ENCODE data around the gene DIPK1C.

DNA sequence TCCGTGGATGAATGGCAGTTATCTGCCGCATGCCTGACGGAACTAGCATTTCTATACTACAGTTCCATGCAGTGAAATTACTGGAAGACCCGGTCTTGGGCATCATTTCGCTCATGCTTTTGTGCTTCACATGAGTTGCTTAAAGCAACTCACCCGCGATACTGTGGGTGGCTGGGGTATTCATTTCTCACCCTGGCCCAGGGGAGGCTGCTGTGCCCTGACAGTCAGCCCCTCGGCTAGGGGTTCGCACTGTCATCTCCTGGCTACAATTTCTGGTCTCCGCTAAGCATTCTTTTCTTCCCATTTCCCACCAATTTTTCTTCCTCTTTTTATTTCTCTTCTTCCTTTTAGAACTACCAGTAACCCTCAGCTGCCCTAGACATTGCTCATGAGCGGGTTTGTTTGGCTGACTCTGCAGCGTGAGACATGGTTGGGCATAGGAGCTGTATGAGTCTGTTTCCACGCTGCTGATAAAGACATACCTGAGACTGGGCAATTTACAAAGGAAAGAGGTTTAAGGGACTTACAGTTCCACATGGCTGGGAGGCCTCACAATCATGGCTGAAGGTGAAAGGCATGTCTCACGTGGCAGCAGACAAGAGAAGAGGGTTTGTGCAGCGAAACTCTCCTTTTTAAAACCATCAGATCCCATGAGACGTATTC is 22.5 kb upstream of the DIPK1C start:
- TF ChIP-seq, protein P1, sequence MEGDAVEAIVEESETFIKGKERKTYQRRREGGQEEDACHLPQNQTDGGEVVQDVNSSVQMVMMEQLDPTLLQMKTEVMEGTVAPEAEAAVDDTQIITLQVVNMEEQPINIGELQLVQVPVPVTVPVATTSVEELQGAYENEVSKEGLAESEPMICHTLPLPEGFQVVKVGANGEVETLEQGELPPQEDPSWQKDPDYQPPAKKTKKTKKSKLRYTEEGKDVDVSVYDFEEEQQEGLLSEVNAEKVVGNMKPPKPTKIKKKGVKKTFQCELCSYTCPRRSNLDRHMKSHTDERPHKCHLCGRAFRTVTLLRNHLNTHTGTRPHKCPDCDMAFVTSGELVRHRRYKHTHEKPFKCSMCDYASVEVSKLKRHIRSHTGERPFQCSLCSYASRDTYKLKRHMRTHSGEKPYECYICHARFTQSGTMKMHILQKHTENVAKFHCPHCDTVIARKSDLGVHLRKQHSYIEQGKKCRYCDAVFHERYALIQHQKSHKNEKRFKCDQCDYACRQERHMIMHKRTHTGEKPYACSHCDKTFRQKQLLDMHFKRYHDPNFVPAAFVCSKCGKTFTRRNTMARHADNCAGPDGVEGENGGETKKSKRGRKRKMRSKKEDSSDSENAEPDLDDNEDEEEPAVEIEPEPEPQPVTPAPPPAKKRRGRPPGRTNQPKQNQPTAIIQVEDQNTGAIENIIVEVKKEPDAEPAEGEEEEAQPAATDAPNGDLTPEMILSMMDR (conservative IDR thresholded peaks at IDR 0.05; ENCODE audit: low read depth, low read length): no peak
- TF ChIP-seq POLR2A (IDR thresholded peaks at IDR 0.05; ENCODE audit: low read depth, low read length): no peak
- no peak for TF ChIP-seq RAD21 (IDR thresholded peaks at IDR 0.05; ENCODE audit: low read length)
- no peak for TF ChIP-seq RCOR1 (IDR thresholded peaks at IDR 0.05; ENCODE audit: insufficient replicate concordance, low read length)
- no peak for TF ChIP-seq RFX5 (IDR thresholded peaks at IDR 0.05; ENCODE audit: low read depth, low read length)
- no peak for TF ChIP-seq SMC3 (IDR thresholded peaks at IDR 0.05; ENCODE audit: low read depth, low read length)
- no peak for TF ChIP-seq MXI1 (IDR thresholded peaks at IDR 0.05; ENCODE audit: borderline replicate concordance, low read depth, low read length)
- no peak for TF ChIP-seq CHD1 (IDR thresholded peaks at IDR 0.05; ENCODE audit: low read depth, low read length)
- no peak for TF ChIP-seq FOS (IDR thresholded peaks at IDR 0.05; ENCODE audit: low read depth, low read length)
- no peak for TF ChIP-seq MAFK (IDR thresholded peaks at IDR 0.05; ENCODE audit: low read depth, low read length)
- no peak for TF ChIP-seq BHLHE40 (IDR thresholded peaks at IDR 0.05; ENCODE audit: low read depth, low read length)

All from IMR-90 (cell line).